DOHH2 (cell line): ENCODE data around the gene ASF1A.

Experiments used
- H3F3A ChIP-seq: fragments of 200-600 bp; sonication (generic), shearing (Covaris generic); 2 replicates; pipeline ENCODE4 v1.6.0; 2016; ENCODE audit warnings: antibody characterized with exemption, mild to moderate bottlenecking; ENCODE audit not compliant: control insufficient read depth, insufficient read depth
- H3K27ac ChIP-seq: fragments of 200-600 bp; sonication (generic); 2 replicates; pipeline ENCODE4 v1.5.1; 2014; ENCODE audit warnings: low read depth, mild to moderate bottlenecking, low read length, moderate library complexity
- H3K27me3 ChIP-seq: fragments of 200-600 bp; sonication (generic); 2 replicates; pipeline ENCODE4 v1.6.1; 2014; ENCODE audit warnings: mild to moderate bottlenecking, low read length, mixed read lengths; ENCODE audit not compliant: control insufficient read depth
- H3K36me3 ChIP-seq: fragments of 200-600 bp; sonication (generic); 2 replicates; pipeline ENCODE4 v1.6.1; 2014; ENCODE audit warnings: mild to moderate bottlenecking, low read length, moderate library complexity, mixed read lengths; ENCODE audit not compliant: control insufficient read depth
- H3K4me1 ChIP-seq: fragments of 200-600 bp; sonication (generic); 2 replicates; pipeline ENCODE4 v1.6.1; 2014; ENCODE audit warnings: mild to moderate bottlenecking, low read length, mixed read lengths; ENCODE audit not compliant: control insufficient read depth
- H3K4me2 ChIP-seq: fragments of 200-600 bp; sonication (generic); 2 replicates; pipeline ENCODE4 v1.6.0; 2014; ENCODE audit warnings: mild to moderate bottlenecking, low read length, moderate library complexity
- H3K4me3 ChIP-seq: fragments of 200-600 bp; sonication (generic); 2 replicates; pipeline ENCODE4 v1.5.1; 2014; ENCODE audit warnings: mild to moderate bottlenecking, low read length, mixed read lengths
- H3K79me2 ChIP-seq: fragments of 200-600 bp; sonication (generic); 2 replicates; pipeline ENCODE4 v1.6.1; 2014; ENCODE audit warnings: mild to moderate bottlenecking, low read length, mixed read lengths; ENCODE audit not compliant: control insufficient read depth
- H3K9me2 ChIP-seq: fragments of 200-600 bp; sonication (generic); replicated peaks from 2 replicates; pipeline ENCODE4 v1.6.1; 2014; ENCODE audit warnings: mild to moderate bottlenecking, low read length, mixed read lengths; ENCODE audit not compliant: control insufficient read depth
- H3K9me3 ChIP-seq: fragments of 200-600 bp; sonication (generic); 2 replicates; pipeline ENCODE4 v1.6.1; 2014; ENCODE audit warnings: antibody characterized with exemption, low read length, mixed read lengths; ENCODE audit not compliant: control insufficient read depth, insufficient read depth
- H4K20me1 ChIP-seq: fragments of 200-600 bp; sonication (generic); 2 replicates; pipeline ENCODE4 v1.6.0; 2014; ENCODE audit warnings: low read depth, mild to moderate bottlenecking, antibody characterized with exemption, low read length, moderate library complexity; ENCODE audit not compliant: control insufficient read depth, insufficient read depth
- EZH2phosphoT487 ChIP-seq: fragments of 200-600 bp; sonication (generic); IDR thresholded peaks from 2 replicates; pipeline ENCODE4 v1.6.1; 2017; ENCODE audit warnings: borderline replicate concordance, mild to moderate bottlenecking, antibody characterized with exemption, low read length, moderate library complexity, mixed read lengths
- TF ChIP-seq, protein P1 (sequence below): fragments of 200-600 bp; sonication (generic); IDR thresholded peaks from one replicate; pipeline ENCODE4 v1.5.1; 2014; ENCODE audit warnings: antibody characterized with exemption, mild to moderate bottlenecking, low read depth, low read length; ENCODE audit not compliant: poor library complexity, severe bottlenecking

The ASF1A gene

GRCh38 chr6:118869894-118870589, 23.9 kb upstream of the ASF1A start:
- Histone ChIP-seq H3K4me1 (peaks cover 6% of the 10 kb centered on the region), H3K9me2 (no peaks in the 10 kb centered on the region), H4K20me1 (no peaks in the 10 kb centered on the region), H3K4me3 (no peak overlapping the region), H3K9me3 (no peaks in the 10 kb centered on the region), H3F3A (no peaks in the 10 kb centered on the region), H3K27ac (no peak overlapping the region), H3K36me3 (no peaks in the 10 kb centered on the region), H3K27me3 (no peaks in the 10 kb centered on the region), H3K79me2 (peaks cover 38% of the 10 kb centered on the region), H3K4me2 (no peak overlapping the region)
- TF ChIP-seq EZH2phosphoT487, result no peak
- TF ChIP-seq, protein P1, sequence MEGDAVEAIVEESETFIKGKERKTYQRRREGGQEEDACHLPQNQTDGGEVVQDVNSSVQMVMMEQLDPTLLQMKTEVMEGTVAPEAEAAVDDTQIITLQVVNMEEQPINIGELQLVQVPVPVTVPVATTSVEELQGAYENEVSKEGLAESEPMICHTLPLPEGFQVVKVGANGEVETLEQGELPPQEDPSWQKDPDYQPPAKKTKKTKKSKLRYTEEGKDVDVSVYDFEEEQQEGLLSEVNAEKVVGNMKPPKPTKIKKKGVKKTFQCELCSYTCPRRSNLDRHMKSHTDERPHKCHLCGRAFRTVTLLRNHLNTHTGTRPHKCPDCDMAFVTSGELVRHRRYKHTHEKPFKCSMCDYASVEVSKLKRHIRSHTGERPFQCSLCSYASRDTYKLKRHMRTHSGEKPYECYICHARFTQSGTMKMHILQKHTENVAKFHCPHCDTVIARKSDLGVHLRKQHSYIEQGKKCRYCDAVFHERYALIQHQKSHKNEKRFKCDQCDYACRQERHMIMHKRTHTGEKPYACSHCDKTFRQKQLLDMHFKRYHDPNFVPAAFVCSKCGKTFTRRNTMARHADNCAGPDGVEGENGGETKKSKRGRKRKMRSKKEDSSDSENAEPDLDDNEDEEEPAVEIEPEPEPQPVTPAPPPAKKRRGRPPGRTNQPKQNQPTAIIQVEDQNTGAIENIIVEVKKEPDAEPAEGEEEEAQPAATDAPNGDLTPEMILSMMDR, result no peak

- no peaks in the 10 kb centered on the region for H3K9me2 ChIP-seq
- H3K36me3 ChIP-seq, result no peaks in the 10 kb centered on the region
- H3K4me1 ChIP-seq, result peaks cover 5% of the 10 kb centered on the region
- no peaks in the 10 kb centered on the region for H4K20me1 ChIP-seq
- no peak overlapping the region for H3K27ac ChIP-seq
- H3K27me3 ChIP-seq, result no peaks in the 10 kb centered on the region
- TF ChIP-seq, protein P1, result no peak
- TF ChIP-seq EZH2phosphoT487, result no peak
- no peak overlapping the region for H3K4me3 ChIP-seq
- H3K4me2 ChIP-seq, result no peak overlapping the region
- H3K79me2 ChIP-seq, result peaks cover 31% of the 10 kb centered on the region
- no peaks in the 10 kb centered on the region for H3K9me3 ChIP-seq
- H3F3A ChIP-seq, result no peaks in the 10 kb centered on the region
Measured at GRCh38 chr6:118871331-118871730, 22.6 kb upstream of the ASF1A start.

DNA sequence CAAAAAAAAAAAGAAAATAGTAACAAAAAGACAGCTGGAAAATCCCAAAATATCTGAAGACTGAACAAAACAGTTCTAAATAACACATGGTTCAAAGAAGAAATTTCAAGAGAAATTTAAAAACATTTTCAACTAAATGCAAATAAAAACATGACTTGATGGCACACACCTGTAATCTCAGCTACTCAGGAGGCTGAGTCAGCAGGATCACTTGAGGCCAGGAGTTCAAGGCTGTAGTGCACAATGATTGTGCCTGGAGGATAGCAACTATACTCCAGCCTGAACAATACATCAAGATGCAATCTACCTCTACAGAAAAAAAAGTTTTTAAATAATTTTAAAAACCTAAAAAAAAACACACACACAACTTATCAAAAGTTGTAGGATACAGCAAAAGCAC, 21.6 kb upstream of the ASF1A start:
- TF ChIP-seq, protein P1, result no peak
- no peak for TF ChIP-seq EZH2phosphoT487
- H3F3A ChIP-seq, result no peaks in the 10 kb centered on the region

More for the DNA sequence above, 21.6 kb upstream of the ASF1A start:
- no peak overlapping the region for H3K4me3 ChIP-seq
- peaks cover 31% of the 10 kb centered on the region for H3K79me2 ChIP-seq
- no peak overlapping the region for H3K4me2 ChIP-seq
- no peak overlapping the region for H3K27ac ChIP-seq
- no peaks in the 10 kb centered on the region for H3K9me3 ChIP-seq
- H3K4me1 ChIP-seq, result peaks cover 5% of the 10 kb centered on the region
- H3K9me2 ChIP-seq, result no peaks in the 10 kb centered on the region
- H3K27me3 ChIP-seq, result no peaks in the 10 kb centered on the region
- H3K36me3 ChIP-seq, result no peaks in the 10 kb centered on the region
- no peaks in the 10 kb centered on the region for H4K20me1 ChIP-seq
